ENCODE measurements around the gene DISP2. TPM values are rescaled to one million over a fixed set of nuclear protein-coding genes. Genes with fewer than 3 reads are reported as not detected.

Gene DISP2
- total and polyA plus RNA-seq, 9 donors: 0.20 to 4.3 (median 1.1) TPM

DNA sequence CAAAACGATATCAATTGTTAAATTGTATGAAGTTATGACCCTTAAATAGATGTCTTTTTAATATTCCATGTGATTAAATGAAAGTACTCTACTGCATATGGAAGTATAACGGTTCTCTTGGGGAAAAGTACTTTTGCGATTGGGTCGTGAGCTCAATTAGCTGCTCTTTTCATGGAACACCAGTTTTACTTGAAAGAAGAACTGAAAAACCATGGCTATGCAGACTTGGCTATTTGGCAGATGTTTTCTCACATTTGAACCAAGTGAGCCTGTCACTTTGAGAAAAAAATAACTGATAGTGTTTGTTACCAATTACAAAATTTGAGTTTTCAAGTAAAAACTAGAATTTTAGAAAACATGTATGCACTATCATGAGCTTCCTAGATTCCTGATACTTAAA lies 40.4 kb upstream of the DISP2 start:
- WGBS (ENCODE audit: insufficient coverage): 50% methylated on average over 3 of the region's 4 CpGs
- no peak for DNase-seq

GRCh38 chr15:40320409-40320808 lies 37.6 kb upstream of the DISP2 start:
- no CpG with 5 or more reads among the region's 1 CpG for WGBS (ENCODE audit: insufficient coverage)
- no peak overlapping the region for H3K4me3 ChIP-seq (ENCODE audit: low read length)
- peaks cover 9% of the 10 kb centered on the region for H3K27me3 ChIP-seq (ENCODE audit: control insufficient read depth, insufficient read depth, low read length)
- no peaks in the 10 kb centered on the region for H3K9me3 ChIP-seq (replicated peaks; ENCODE audit: control insufficient read depth, low read depth, low read length)
- no peaks in the 10 kb centered on the region for H3K36me3 ChIP-seq (ENCODE audit: control insufficient read depth, insufficient read depth, low read length)
- no peak overlapping the region for H3K27ac ChIP-seq (ENCODE audit: low read length)
- no peak for DNase-seq
- peaks cover 18% of the 10 kb centered on the region for H3K4me1 ChIP-seq (ENCODE audit: control insufficient read depth, insufficient read depth, low read length)

More for the DNA sequence above, 40.4 kb upstream of the DISP2 start:
- H3K4me1 ChIP-seq (ENCODE audit: control insufficient read depth, insufficient read depth, low read length): peaks cover 9% of the 10 kb centered on the region
- no peaks in the 10 kb centered on the region for H3K9me3 ChIP-seq (replicated peaks; ENCODE audit: control insufficient read depth, low read depth, low read length)
- no peak overlapping the region for H3K4me3 ChIP-seq (ENCODE audit: low read length)
- H3K27me3 ChIP-seq (ENCODE audit: control insufficient read depth, insufficient read depth, low read length): peaks cover 27% of the 10 kb centered on the region
- no peaks in the 10 kb centered on the region for H3K36me3 ChIP-seq (ENCODE audit: control insufficient read depth, insufficient read depth, low read length)
- no peak overlapping the region for H3K27ac ChIP-seq (ENCODE audit: low read length)

GRCh38 chr15:40320931-40321371 lies 37.1 kb upstream of the DISP2 start:
- H3K9me3 ChIP-seq (replicated peaks; ENCODE audit: control insufficient read depth, low read depth, low read length): no peaks in the 10 kb centered on the region
- peaks cover 7% of the 10 kb centered on the region for H3K27me3 ChIP-seq (ENCODE audit: control insufficient read depth, insufficient read depth, low read length)
- H3K36me3 ChIP-seq (ENCODE audit: control insufficient read depth, insufficient read depth, low read length): no peaks in the 10 kb centered on the region
- no peak overlapping the region for H3K4me3 ChIP-seq (ENCODE audit: low read length)
- no CpG with 5 or more reads among the region's 2 CpGs for WGBS (ENCODE audit: insufficient coverage)
- DNase-seq: peak; percentile 76
- peaks cover 19% of the 10 kb centered on the region for H3K4me1 ChIP-seq (ENCODE audit: control insufficient read depth, insufficient read depth, low read length)
- no peak overlapping the region for H3K27ac ChIP-seq (ENCODE audit: low read length)

- peaks cover 3% of the 10 kb centered on the region for H3K27me3 ChIP-seq (ENCODE audit: control insufficient read depth, insufficient read depth, low read length)
- 17% methylated on average over 25 of the region's 26 CpGs for WGBS (ENCODE audit: insufficient coverage)
- DNase-seq: peak; percentile 53
- H3K36me3 ChIP-seq (ENCODE audit: control insufficient read depth, insufficient read depth, low read length): peaks cover 3% of the 10 kb centered on the region
- H3K27ac ChIP-seq (ENCODE audit: low read length): peak overlapping the region; percentile 82
- peaks cover 33% of the 10 kb centered on the region for H3K4me1 ChIP-seq (ENCODE audit: control insufficient read depth, insufficient read depth, low read length)
- H3K9me3 ChIP-seq (replicated peaks; ENCODE audit: control insufficient read depth, low read depth, low read length): no peaks in the 10 kb centered on the region
- peak overlapping the region; percentile 32 for H3K4me3 ChIP-seq (ENCODE audit: low read length)
Observed at GRCh38 chr15:40322531-40323238, 35.3 kb upstream of the DISP2 start.

DNA sequence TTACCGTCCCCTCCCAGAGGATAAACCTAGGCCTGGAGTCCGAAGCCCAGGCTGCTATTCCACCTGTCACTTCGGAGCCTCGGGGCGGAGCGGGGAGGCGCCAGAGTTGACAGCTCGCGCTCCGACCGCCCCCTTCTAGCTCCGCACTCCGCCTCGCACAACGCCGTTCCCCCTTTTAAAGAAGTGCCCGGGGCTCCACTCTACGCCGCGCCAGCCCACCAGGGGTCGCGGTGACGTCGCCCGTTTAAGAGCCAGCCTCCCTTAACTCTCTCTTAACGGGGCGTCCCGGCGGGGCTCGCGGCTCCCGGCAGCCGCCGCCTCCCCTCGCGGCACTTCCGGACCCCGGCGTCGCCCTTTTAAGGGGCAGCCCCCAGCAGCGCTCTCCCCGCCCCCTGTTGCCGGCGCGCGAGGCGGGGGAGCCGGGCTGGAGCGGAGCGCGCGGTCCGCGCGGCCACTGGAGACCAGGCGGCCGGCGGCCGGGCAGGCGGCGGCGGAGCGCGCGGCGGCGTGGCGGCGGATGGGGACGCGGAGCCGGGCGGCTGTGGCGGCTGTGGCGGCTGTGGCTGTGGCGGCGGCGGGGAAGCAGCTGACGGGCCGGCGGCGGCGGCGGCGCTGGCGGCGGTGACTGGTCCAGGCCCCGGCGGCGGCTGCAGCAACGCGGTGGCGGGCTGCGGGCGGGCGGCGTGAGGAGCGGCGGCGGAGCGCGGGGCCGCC lies 34.6 kb upstream of the DISP2 start, which contains the start of gene INAFM2:
Gene INAFM2 (plus strand): TSS at position 454 of the 714 bp plus-strand sequence. CDS start 364 bp downstream, outside the sequence.
- H3K4me1 ChIP-seq (ENCODE audit: control insufficient read depth, insufficient read depth, low read length): peaks cover 39% of the 10 kb centered on the region

GRCh38 chr15:40323953-40324937 lies 33.8 kb upstream of the DISP2 start:
- H3K4me1 ChIP-seq (ENCODE audit: control insufficient read depth, insufficient read depth, low read length): peaks cover 45% of the 10 kb centered on the region

More for the DNA sequence above, 34.6 kb upstream of the DISP2 start, which contains the start of gene INAFM2:
- H3K36me3 ChIP-seq (ENCODE audit: control insufficient read depth, insufficient read depth, low read length): peaks cover 3% of the 10 kb centered on the region
- WGBS (ENCODE audit: insufficient coverage): under 1% methylated on average over 100 of the region's 103 CpGs
- H3K27ac ChIP-seq (ENCODE audit: low read length): peak within 1 kb of the TSS; percentile 82
- DNase-seq: peak; percentile 97
- peaks cover 2% of the 10 kb centered on the region for H3K27me3 ChIP-seq (ENCODE audit: control insufficient read depth, insufficient read depth, low read length)
- H3K9me3 ChIP-seq (replicated peaks; ENCODE audit: control insufficient read depth, low read depth, low read length): no peaks in the 10 kb centered on the region
- peak within 1 kb of the TSS; percentile 57 for H3K4me3 ChIP-seq (ENCODE audit: low read length)

DNA sequence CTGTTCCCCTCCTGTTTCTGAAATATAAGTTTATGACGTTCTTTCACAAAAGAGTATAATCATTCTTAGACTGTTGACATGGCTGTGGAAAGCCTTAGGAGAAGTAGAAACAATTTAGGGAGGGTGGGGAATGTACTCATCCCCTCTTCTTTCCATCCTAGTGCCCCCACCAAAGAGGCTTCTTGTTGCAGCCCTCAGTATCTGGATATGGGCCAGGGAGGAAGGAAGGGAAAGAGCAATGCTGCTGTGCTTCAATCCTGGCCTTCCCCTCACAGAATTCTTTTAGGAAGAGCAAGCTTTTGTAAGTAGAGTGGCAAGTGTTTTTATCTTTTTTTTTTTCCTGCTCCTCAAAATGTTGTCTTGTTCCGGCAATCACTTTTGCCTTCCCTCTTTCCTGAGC lies 32.8 kb upstream of the DISP2 start:
- Histone ChIP-seq H3K36me3 (ENCODE audit: control insufficient read depth, insufficient read depth, low read length) (peaks cover 3% of the 10 kb centered on the region), H3K4me1 (ENCODE audit: control insufficient read depth, insufficient read depth, low read length) (peaks cover 52% of the 10 kb centered on the region), H3K27ac (ENCODE audit: low read length) (no peak overlapping the region), H3K27me3 (ENCODE audit: control insufficient read depth, insufficient read depth, low read length) (no peaks in the 10 kb centered on the region), H3K4me3 (ENCODE audit: low read length) (no peak overlapping the region), H3K9me3 (replicated peaks; ENCODE audit: control insufficient read depth, low read depth, low read length) (no peaks in the 10 kb centered on the region)
- DNase-seq: peak; percentile 44
- 67% methylated on average over 1 of the region's 2 CpGs for WGBS (ENCODE audit: insufficient coverage)

More at GRCh38 chr15:40323953-40324937, 33.8 kb upstream of the DISP2 start:
- Histone ChIP-seq H3K36me3 (ENCODE audit: control insufficient read depth, insufficient read depth, low read length) (peaks cover 3% of the 10 kb centered on the region), H3K27me3 (ENCODE audit: control insufficient read depth, insufficient read depth, low read length) (peaks cover under 1% of the 10 kb centered on the region), H3K4me3 (ENCODE audit: low read length) (peak overlapping the region; percentile 57), H3K9me3 (replicated peaks; ENCODE audit: control insufficient read depth, low read depth, low read length) (no peaks in the 10 kb centered on the region), H3K27ac (ENCODE audit: low read length) (peak overlapping the region; percentile 20)
- under 1% methylated on average over 91 of the region's 101 CpGs for WGBS (ENCODE audit: insufficient coverage)
- no peak for DNase-seq

GRCh38 chr15:40325700-40326099 lies 32.3 kb upstream of the DISP2 start:
- peaks cover 3% of the 10 kb centered on the region for H3K36me3 ChIP-seq (ENCODE audit: control insufficient read depth, insufficient read depth, low read length)
- no CpG with 5 or more reads among the region's 2 CpGs for WGBS (ENCODE audit: insufficient coverage)
- H3K9me3 ChIP-seq (replicated peaks; ENCODE audit: control insufficient read depth, low read depth, low read length): no peaks in the 10 kb centered on the region
- no peak for DNase-seq
- peaks cover 57% of the 10 kb centered on the region for H3K4me1 ChIP-seq (ENCODE audit: control insufficient read depth, insufficient read depth, low read length)
- no peak overlapping the region for H3K4me3 ChIP-seq (ENCODE audit: low read length)
- H3K27ac ChIP-seq (ENCODE audit: low read length): no peak overlapping the region
- no peaks in the 10 kb centered on the region for H3K27me3 ChIP-seq (ENCODE audit: control insufficient read depth, insufficient read depth, low read length)

DNA sequence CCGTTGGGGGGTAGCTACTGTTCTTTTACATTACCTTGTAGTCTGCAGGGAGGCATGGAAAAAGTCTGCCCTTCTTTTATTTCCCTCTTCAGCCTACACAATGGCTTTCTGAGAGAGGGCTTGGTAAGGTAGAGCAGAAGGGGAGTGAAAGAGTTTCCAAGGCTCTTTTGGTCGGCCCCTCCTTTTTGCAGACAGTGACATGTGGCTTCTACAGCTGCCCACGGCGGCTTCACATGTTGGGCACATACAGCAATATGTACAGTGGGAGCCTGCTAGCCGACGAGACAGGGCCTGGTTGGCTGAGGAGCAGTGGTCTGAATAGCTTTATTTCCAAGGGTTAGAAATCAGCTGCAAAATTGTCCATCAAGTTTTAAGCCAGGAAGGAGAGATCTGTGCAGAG lies 30.6 kb upstream of the DISP2 start:
- Histone ChIP-seq H3K4me3 (ENCODE audit: low read length) (no peak overlapping the region), H3K36me3 (ENCODE audit: control insufficient read depth, insufficient read depth, low read length) (peaks cover 3% of the 10 kb centered on the region), H3K4me1 (ENCODE audit: control insufficient read depth, insufficient read depth, low read length) (peaks cover 58% of the 10 kb centered on the region), H3K27me3 (ENCODE audit: control insufficient read depth, insufficient read depth, low read length) (no peaks in the 10 kb centered on the region), H3K27ac (ENCODE audit: low read length) (peak overlapping the region; percentile 25), H3K9me3 (replicated peaks; ENCODE audit: control insufficient read depth, low read depth, low read length) (no peaks in the 10 kb centered on the region)
- 33% methylated on average over 3 of the region's 6 CpGs for WGBS (ENCODE audit: insufficient coverage)
- no peak for DNase-seq
